GM19193 (cell line): ENCODE results near the gene RGS6.

Experiments used
- POLR2A ChIP-seq: IDR thresholded peaks from 4 replicates; pipeline ENCODE4 v1.6.1; 2011; ENCODE audit not compliant: insufficient read depth, insufficient read length; ENCODE audit errors: extremely low read depth

Gene RGS6

GRCh38 chr14:72464226-72464625 is 532.0 kb downstream of the RGS6 start:
- no peak for TF ChIP-seq POLR2A

DNA sequence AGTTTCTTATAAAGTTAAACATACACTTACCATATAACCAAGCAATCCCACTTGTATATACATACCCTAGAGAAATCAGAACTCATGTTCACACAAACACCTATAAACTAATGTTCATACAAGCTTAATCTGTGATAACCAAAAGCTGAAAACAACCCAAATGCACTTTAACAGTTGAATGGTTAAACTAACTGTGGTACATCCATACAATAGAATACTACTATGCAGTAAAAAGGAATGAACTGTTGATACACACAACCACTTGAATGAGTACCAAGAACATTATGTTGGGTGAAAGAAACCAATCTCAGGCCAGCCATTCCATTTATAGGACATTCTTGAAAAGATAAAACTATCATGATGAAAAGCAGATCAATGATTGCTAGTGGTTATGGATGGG is 534.1 kb downstream of the RGS6 start:
- no peak for TF ChIP-seq POLR2A

DNA sequence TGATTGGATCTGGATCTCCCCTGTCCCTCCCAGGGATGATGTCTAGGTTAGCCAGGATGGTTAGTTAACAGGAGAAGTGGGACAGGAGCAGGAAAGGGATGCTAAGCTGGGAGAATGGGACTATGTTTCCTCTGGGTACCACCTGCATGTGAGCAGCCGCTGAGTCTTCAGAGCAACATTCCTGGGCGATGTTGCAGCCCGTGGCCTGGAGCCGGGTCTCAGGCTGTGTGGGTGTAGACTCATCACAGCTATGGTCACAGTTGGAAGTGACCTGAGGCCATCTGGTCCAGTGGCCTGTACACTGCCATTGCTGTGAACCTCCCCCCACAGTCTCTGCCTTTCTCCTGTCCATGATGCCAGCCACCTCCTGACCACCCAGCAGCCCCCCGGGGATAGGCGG is 539.1 kb downstream of the RGS6 start:
- TF ChIP-seq POLR2A: no peak

DNA sequence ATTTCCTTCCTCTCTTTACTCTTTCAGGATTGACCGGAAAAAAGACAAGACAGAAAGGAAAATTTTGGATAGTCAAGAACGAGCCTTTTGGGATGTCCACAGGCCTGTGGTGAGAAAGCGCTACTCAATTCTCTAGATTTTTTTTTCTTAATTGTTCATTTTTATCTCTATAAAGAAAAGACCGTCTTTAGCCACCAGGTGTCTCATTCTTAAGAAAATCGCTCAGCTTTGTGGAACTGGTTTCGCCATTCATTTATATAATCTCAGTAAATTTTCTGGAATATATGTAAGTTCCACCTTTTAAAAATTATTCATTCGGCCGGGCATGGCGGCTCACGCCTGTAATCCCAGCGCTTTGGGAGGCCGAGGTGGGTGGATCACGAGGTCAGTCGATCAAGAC is 540.6 kb downstream of the RGS6 start:
- TF ChIP-seq POLR2A: no peak

- TF ChIP-seq POLR2A: peak; percentile 27
Observed at GRCh38 chr14:72476657-72477499, 544.6 kb downstream of the RGS6 start.

DNA sequence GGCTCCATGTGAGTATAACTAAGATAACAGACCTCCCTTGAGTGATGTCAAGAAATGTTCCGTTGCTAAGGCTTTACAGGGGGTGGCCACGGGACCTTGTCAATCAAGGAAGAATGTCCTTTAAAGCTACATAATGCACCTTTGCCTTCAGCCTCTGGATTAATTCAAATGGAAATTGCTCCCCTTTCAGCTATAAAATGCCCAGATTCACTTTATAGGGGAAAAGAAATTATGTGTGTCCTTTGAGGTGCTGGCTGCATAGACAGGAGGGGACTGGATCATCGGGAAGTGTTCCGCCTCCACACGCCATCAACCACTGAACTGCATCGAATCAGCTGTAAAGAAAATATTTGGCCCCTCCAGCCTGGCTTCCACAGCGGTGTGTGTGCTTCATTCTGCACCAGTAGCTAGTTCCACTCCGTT is 546.3 kb downstream of the RGS6 start:
- no peak for TF ChIP-seq POLR2A

- TF ChIP-seq POLR2A: no peak
Observed at GRCh38 chr14:72479461-72479931, 547.3 kb downstream of the RGS6 start.

GRCh38 chr14:72480464-72481243 is 548.4 kb downstream of the RGS6 start:
- TF ChIP-seq POLR2A: no peak

GRCh38 chr14:72483311-72483710 is 551.1 kb downstream of the RGS6 start:
- no peak for TF ChIP-seq POLR2A

- no peak for TF ChIP-seq POLR2A
Observed at GRCh38 chr14:72485695-72486094, 553.5 kb downstream of the RGS6 start.

DNA sequence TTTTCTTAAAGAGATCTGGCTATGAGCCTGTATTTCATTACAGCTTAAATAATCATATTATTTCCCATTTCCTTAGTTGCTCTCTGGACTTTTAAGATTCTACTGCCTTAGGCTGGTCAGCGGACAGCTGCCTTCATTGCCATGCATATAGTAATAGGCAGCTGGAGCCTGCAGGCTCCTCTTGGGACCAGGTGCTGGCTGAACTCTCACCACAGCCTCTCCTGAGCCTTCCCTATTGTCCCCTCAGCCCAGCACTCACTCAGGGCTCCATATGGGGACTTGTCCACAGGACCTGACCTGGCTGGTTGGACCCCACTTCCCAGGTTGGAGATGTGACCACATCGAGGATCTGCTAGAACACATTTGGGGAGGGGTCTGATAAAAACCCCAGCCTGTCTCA is 556.3 kb downstream of the RGS6 start:
- no peak for TF ChIP-seq POLR2A

DNA sequence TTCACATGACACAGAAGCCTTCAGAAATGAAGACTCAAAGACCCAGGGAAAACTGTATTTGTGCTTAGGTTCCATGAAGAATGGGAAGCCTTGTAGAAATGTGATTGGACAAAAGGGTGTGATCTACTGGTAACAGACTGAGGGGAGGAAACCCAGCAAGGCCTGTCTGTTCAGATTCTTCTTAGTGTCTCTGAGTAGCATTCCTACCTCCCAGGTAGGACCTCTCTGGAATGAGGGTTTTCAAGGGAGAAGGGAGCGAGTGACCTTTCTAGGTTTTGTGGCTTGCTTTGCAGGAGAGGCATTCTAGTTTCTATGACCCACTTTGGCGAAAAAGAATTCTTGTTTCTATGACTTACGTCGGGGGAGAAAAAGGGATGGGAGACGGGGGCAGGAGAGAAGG is 560.0 kb downstream of the RGS6 start:
- TF ChIP-seq POLR2A: no peak

GRCh38 chr14:72495668-72496067 is 563.4 kb downstream of the RGS6 start:
- TF ChIP-seq POLR2A: no peak

GRCh38 chr14:72498646-72499045 is 566.4 kb downstream of the RGS6 start:
- TF ChIP-seq POLR2A: no peak

GRCh38 chr14:72499746-72500145 is 567.5 kb downstream of the RGS6 start:
- no peak for TF ChIP-seq POLR2A
